Stimulated activated CD8-positive, alpha-beta memory T cell treated with anti-CD3 and anti-CD28 coated beads, Interleukin-12 subunit alpha, Interleukin-12 subunit beta, amount 100 ng/mL, for 24 hours (primary cell): ENCODE results near the gene ENDOV.
A peak's percentile ranks its signal among the peaks of the same experiment; 100 is the strongest.

Source experiments
- DNase-seq: peaks from one replicate; pipeline ENCODE4 v3.0.0-alpha.2; 2020; ENCODE audit errors: extremely low read depth

Gene ENDOV

DNA sequence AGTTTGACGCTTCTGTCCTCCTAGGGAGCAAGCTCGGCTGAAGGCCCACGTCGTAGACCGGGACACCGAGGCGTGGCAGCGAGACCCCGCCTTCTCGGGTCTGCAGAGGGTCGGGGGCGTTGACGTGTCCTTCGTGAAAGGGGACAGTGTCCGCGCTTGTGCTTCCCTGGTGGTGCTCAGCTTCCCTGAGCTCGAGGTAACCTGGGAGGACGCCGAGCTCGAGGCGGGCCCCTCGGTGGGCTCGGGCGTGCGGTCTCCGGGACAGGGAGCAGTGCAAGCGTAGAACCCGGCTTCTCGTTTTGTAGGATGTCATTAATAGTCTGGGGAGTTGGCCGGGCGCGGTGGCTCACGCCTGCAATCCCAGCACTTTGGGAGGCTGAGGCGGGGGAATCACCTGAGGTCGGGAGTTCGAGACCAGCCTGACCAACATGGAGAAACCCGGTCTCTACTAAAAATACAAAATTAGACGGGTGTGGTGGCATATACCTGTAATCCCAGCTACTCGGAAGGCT is 715 bp downstream of the ENDOV start:
- no peak for DNase-seq

DNA sequence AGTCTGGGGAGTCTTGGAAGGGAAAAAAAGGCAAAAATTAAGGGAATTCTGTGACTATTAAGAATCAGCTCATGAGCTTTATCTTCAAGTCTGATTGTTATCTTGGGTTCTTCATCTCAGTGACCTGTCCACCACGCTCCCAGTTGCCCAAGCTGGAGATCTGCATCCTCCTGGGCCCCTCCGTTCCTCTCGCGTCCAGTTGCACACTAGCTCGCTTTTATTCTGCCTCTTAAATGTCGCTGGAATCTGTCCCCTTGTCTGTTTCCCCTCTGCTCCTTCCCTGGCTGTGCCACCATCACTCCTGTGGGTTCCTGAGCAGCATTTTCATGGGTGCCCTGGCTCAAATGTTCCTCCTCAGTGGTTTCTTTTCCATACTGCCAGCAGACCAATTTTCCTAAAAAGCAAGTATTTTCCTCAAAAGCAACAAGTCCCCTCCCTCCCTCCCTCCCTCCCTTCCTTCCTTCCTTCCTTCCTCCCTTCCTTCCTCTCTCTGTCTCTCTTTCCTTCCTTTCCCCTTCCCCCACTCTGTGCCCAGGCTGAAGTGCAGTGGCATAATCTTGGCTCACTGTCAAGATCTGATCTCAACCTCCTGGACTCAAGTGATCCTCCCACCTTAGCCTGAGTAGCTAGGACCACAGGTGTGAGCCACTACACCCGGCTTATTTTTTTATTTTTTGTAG is 1.4 kb downstream of the ENDOV start:
- no peak for DNase-seq

- no peak for DNase-seq
These were observed 1.9 kb downstream of the ENDOV start for GRCh38 chr17:80416940-80417293.

DNA sequence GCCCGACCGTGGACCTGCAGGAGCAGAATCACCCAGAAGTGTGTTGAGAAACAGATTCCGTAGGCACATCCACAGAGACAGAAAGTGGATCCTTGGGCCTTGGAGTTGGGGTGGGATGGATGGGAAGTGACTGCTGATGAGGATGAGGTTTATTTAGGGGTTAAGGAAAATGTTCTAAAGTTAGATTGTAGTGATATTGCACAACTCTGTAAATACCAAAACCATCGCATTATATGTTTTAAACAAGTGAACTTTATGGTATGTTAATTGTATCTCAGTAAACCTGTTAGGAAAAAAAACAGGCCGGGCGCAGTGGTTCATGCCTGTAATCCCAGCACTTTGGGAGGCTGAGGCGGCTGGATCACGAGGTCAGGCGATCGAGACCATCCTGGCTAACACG is 3.6 kb downstream of the ENDOV start:
- DNase-seq, result no peak

GRCh38 chr17:80419255-80419654 is 4.3 kb downstream of the ENDOV start:
- no peak for DNase-seq

DNA sequence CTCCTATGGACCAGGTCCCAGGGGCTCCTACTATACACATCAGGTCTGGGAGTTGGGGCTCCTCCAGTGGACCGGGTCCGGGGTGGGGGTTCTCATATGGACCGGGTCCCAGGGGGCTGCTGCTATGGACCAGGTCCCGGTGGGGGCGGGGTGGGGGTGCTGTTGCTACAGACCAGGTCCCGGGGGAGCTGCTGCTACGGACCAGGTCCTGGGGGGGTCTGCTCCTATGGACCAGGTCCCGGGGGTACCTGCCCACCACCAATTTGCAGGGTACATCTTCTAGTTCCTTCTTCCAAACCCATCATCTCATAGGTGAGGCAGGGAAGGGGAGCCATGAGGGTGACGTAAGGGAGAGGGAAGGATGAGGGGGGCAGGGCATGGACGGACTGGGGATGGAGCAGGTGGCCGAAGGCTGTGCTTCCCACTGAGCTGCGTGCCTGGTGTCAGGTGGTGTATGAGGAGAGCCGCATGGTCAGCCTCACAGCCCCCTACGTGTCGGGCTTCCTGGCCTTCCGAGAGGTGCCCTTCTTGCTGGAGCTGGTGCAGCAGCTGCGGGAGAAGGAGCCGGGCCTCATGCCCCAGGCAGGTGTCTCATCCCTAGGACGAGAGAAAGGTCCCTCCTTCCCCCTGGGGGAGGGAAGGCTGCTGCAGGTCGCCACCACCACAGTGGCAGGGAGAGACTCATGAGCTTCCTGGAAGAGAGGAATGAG is 6.6 kb downstream of the ENDOV start:
- DNase-seq, result no peak

- DNase-seq, result no peak
These were observed 7.3 kb downstream of the ENDOV start for GRCh38 chr17:80422276-80422675.

DNA sequence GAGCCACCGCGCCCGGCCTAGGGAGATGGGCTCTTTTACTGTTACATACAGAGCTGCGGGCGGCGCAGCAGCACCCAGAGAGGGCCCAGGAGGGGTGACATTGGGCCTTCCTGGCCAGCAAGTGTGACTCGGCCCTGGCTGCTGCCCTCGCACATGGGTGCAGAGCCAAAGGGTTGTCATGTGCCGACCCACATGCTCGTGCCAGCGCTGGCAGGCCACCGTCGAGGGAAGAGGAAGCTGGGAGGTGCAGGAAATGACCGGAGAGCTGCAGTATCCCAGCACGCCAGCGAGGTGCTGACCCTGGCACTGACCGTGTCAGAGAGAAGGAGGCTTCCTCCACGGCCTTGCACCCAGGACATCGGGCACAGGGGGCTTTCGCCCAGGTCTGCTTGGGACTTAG is 8.0 kb downstream of the ENDOV start:
- DNase-seq, result no peak

- DNase-seq, result no peak
These were observed 8.7 kb downstream of the ENDOV start for GRCh38 chr17:80423536-80424225.

DNA sequence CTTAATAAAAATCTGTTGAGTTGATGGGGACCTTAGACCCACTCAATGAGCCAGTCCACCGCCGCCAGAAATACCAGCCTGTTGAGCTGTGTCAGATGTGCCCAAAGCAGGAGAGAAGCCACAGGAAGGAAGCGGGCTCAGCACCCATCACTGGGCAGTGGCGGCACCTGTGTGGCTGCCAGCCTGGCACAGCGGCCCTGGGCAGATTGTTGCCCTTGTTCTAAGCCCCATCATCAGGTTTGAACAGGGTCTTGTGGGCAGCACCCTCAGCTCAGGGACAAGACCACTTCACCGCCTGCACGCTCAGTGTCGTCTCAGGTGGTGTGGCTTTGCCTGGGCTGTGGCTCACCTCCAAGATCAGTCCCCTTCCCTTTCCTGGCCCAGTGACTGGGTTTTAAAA is 9.3 kb downstream of the ENDOV start:
- DNase-seq, result no peak

DNA sequence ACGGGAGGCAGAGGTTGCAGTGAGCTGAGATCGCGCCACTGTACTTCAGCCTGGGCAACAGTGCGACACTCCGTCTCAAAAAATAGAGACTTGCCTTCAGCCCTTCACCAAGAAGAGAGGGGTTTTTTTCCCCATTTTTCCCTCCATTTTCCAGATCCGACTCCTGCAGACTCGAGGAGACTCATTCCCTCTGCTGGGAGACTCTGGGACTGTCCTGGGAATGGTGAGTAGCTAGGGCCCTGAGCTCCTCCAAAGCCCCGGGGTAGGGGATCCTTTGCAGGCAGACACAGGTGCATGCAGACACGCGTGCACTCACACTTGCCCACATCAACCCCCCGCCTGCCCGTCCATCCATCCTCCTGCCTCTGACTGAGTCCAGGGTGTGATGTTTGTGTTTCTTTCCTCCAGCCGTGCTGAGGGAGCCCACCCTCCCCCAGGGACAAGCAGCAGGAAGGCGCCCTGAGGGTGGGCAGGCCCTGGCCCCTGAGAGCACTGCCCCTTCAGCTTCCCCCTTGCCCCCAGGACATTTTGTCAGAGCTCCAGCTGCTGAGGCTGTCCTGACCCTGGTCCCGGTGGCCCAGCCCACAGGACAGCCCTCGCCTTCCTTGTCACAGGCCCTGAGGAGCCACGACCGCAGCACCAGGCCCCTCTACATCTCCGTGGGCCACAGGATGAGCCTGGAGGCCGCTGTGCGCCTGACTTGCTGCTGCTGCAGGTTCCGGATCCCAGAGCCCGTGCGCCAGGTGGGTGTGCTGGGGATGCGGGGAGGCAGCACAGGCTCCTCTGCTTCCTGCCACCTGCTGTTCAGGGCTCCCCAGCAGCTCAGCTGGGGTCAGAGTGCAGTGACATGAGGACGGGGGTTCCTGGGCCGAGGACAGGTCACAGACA is 10.2 kb downstream of the ENDOV start:
- no peak for DNase-seq

DNA sequence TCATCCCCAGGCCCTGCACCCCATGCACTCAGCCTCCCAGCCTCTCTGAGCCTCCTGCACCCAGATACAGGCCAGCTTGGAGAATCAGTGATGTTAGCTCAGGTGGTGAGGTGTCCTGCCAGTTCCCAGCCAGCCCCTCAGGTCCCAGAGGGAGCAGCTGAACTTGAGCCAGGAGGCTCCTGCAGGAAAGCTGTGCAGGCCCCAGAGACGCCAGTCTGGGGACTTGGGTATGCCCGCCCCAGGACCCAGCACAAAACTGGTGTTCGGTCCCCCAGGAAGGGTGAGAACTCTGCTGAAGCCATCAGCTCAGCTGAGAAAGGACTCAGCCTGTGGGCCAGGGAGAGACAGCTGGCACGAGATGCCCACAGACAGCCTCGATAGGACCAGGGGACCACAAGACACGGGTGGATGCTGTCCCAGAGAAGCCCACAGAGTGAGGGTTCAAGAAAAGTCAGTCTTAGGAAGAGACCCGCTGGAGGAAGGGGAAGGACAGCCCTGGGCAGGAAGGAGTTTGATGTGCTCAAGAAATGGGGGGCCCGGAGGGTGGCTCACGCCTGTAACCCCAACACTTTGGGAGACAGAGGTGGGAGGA is 11.0 kb downstream of the ENDOV start:
- no peak for DNase-seq

DNA sequence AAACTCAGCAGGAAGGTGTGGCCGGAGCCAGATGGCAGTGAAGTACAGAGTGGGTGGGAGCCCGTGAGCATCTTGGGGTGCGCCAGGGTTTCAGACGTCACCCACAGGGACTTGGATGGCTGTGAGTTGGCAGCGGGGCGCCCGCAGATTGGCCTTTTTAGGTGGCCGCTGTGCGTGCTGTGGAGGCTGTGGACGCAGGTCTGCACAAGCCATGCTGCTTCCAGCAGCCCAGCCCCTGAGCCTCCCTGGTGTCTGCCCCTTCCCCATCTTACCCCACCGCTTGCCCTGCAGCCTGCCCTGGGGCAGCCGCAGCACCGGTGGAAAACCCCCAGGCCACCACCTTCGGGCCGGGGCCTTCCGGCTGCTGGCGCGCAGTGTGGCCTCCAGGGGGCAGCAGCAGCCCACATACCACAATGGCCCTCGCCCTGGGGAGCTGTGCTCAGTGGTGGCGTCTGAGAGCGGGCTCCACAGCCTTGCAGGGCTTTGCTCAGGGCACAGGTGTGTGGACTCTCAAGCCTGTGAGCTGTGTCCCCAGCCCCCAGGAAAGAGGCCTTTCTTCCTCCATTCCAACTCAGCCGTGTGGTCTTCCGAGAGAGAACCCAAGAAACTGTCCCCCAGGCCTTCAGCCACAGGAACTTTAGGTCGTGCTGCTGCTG is 11.8 kb downstream of the ENDOV start:
- peak; percentile 59 for DNase-seq

GRCh38 chr17:80427366-80428282 is 12.7 kb downstream of the ENDOV start:
- no peak for DNase-seq

DNA sequence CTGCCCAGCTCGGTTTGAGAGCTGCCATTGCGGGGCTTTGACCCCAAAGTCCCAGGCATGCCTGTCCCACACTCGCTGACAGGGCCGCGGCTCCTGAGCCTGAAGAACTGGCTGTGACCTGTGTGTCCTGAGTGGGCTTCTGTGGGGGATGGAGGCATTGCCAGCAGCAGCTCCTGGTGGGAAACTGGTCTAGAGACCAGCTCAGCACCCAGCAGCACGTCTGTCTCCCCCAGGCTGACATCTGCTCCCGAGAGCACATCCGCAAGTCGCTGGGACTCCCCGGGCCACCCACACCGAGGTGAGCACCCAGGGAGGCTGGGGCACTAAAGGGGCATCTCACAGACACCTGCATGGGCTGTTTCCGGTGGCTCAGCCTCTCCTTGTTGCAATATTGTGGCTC is 13.4 kb downstream of the ENDOV start:
- no peak for DNase-seq

DNA sequence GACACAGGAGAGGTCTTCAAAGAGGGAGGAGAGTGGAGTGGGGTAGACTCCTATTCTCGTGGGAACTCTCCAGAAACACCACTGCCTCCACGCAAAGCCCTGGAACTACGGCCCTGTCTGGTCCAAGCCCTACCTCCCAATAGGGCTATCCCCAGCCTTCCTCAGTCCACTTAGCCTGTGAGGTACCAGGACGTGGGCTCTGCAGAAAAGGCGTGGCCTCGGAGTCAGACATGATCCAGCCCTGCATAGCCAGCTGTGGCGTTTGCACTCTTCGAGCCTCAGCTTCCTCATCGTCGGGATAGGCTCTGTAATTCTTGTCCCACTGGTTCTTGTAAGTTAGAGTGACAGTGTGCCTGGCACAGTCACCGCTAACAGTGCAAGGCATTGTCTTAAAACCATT is 13.8 kb downstream of the ENDOV start:
- no peak for DNase-seq

GRCh38 chr17:80429356-80430275 is 14.6 kb downstream of the ENDOV start:
- no peak for DNase-seq

- no peak for DNase-seq
These were observed 15.7 kb downstream of the ENDOV start for GRCh38 chr17:80430446-80431245.
